HepG2 (cell line): ENCODE data around the gene ABHD18. TPM values are rescaled to one million over a fixed set of nuclear protein-coding genes. Genes with fewer than 3 reads are reported as not detected.
A peak's percentile ranks its signal among the peaks of the same experiment; 100 is the strongest.

Experiments
- JARID2 ChIP-seq: sonication (generic); formaldehyde crosslinking; IDR thresholded peaks from 2 replicates; pipeline ENCODE4 v1.8.1; 2023; ENCODE audit warnings: missing genetic modification reagents, inconsistent platforms; ENCODE audit not compliant: insufficient replicate concordance
- JUN ChIP-seq: sonication (generic); formaldehyde crosslinking; IDR thresholded peaks from 2 replicates; pipeline ENCODE4 v1.4.0; 2020; ENCODE audit warnings: mild to moderate bottlenecking, missing genetic modification reagents
- KDM6A ChIP-seq: IDR thresholded peaks from 2 replicates; pipeline ENCODE4 v1.6.1; 2016; ENCODE audit warnings: low read depth
- MTA3 ChIP-seq: sonication (generic); formaldehyde crosslinking; IDR thresholded peaks from 2 replicates; pipeline ENCODE4 v1.4.0; 2020; ENCODE audit warnings: missing genetic modification reagents
- MXI1 ChIP-seq: IDR thresholded peaks from 3 replicates; pipeline ENCODE4 v1.6.1; 2012; ENCODE audit warnings: low read depth, low read length, inconsistent platforms, borderline replicate concordance
- NFYC ChIP-seq: IDR thresholded peaks from 2 replicates; pipeline ENCODE4 v1.6.1; 2016; ENCODE audit warnings: missing genetic modification reagents, missing compliant biosample characterization
- NR1H2 ChIP-seq: sonication (generic); formaldehyde crosslinking; IDR thresholded peaks from 2 replicates; pipeline ENCODE4 v1.8.1; 2022; ENCODE audit warnings: low read depth, missing genetic modification reagents, borderline replicate concordance
- NR2F6 ChIP-seq, 2 experiments: IDR thresholded peaks; 2 replicates each; pipeline ENCODE4 v1.6.1; 2016; ENCODE audit warnings: antibody characterized with exemption in 1 of 2, mild to moderate bottlenecking in 1 of 2
- SALL2 ChIP-seq: sonication (generic); formaldehyde crosslinking; IDR thresholded peaks from 2 replicates; pipeline ENCODE4 v1.8.1; 2023; ENCODE audit warnings: mild to moderate bottlenecking, missing genetic modification reagents, inconsistent platforms
- SOX5 ChIP-seq: IDR thresholded peaks from 2 replicates; pipeline ENCODE4 v1.6.1; 2016; ENCODE audit warnings: borderline replicate concordance
- SP140L ChIP-seq: sonication (generic); formaldehyde crosslinking; IDR thresholded peaks from 2 replicates; pipeline ENCODE4 v1.4.0; 2020; ENCODE audit warnings: missing genetic modification reagents, borderline replicate concordance
- TMF1 ChIP-seq: sonication (generic); formaldehyde crosslinking; IDR thresholded peaks from 2 replicates; pipeline ENCODE4 v1.8.1; 2022; ENCODE audit warnings: low read depth, missing genetic modification reagents
- ZBTB1 ChIP-seq: sonication (generic); formaldehyde crosslinking; IDR thresholded peaks from 2 replicates; pipeline ENCODE4 v1.4.0; 2020; ENCODE audit warnings: missing genetic modification reagents, borderline replicate concordance
- ZNF317 ChIP-seq: sonication (generic); formaldehyde crosslinking; IDR thresholded peaks from 2 replicates; pipeline ENCODE4 v1.5.0; 2020; ENCODE audit warnings: mild to moderate bottlenecking, missing genetic modification reagents
- ZNF501 ChIP-seq: sonication (generic); formaldehyde crosslinking; IDR thresholded peaks from 2 replicates; pipeline ENCODE4 v1.5.1; 2020; ENCODE audit warnings: mild to moderate bottlenecking, moderate library complexity, missing genetic modification reagents
- ZNF589 ChIP-seq: sonication (generic); formaldehyde crosslinking; conservative IDR thresholded peaks from 2 replicates; pipeline ENCODE4 v1.8.0; 2022; ENCODE audit warnings: mild to moderate bottlenecking, moderate library complexity, missing genetic modification reagents
- ZNF782 ChIP-seq: sonication (generic); formaldehyde crosslinking; IDR thresholded peaks from 2 replicates; pipeline ENCODE4 v1.4.0; 2020; ENCODE audit warnings: missing genetic modification reagents, mild to moderate bottlenecking, borderline replicate concordance
- ZSCAN20 ChIP-seq: sonication (generic); formaldehyde crosslinking; IDR thresholded peaks from 2 replicates; pipeline ENCODE4 v1.4.0; 2020; ENCODE audit warnings: missing genetic modification reagents, mild to moderate bottlenecking, borderline replicate concordance
- ZZZ3 ChIP-seq: sonication (generic); formaldehyde crosslinking; IDR thresholded peaks from 2 replicates; pipeline ENCODE4 v1.4.0; 2020; ENCODE audit warnings: missing genetic modification reagents, mild to moderate bottlenecking, borderline replicate concordance
- polyA plus RNA-seq, 8 experiments: library from polyadenylated mRNA; depleted of rRNA in 3 of 8; stranded (reverse) in 7 of 8; unstranded in 1 of 8; fragments of >200 nt; fragmentation: Illumina TruSeq in 4 of 8; extraction: Trizol in 4 of 8; gene quantifications; 2 replicates each; pipeline versions ENCODE4 v1.2.1 to v1.2.3, GENCODE V29; 2011 to 2016; ENCODE audit warnings: low read depth in 4 of 8, missing spikeins in 1 of 8, mixed read lengths in 1 of 8; ENCODE audit not compliant: insufficient read depth in 1 of 8
- total RNA-seq, 5 experiments: library from RNA; depleted of rRNA; stranded (reverse); fragments of >200 nt; fragmentation: Illumina TruSeq; extraction: Trizol; gene quantifications; 2 replicates each; pipeline ENCODE4 v1.2.3, GENCODE V29; 2016; ENCODE audit warnings: low read depth in 1 of 5
- TF ChIP-seq, protein P1 (sequence below): sonication (generic); formaldehyde crosslinking; IDR thresholded peaks from 2 replicates; pipeline ENCODE4 v1.4.0; 2020; ENCODE audit warnings: missing genetic modification reagents
- TF ChIP-seq, protein P2 (sequence below): IDR thresholded peaks from 2 replicates; pipeline ENCODE4 v1.6.1; 2016; ENCODE audit warnings: mild to moderate bottlenecking
- TF ChIP-seq, protein P3 (sequence below): IDR thresholded peaks from 2 replicates; pipeline ENCODE4 v1.6.1; 2018; ENCODE audit warnings: missing genetic modification reagents, mild to moderate bottlenecking, missing compliant biosample characterization

ABHD18 gene
- total and polyA plus RNA-seq, 2 of the 13 experiments (the other 11 are each of a cell fraction or from before 2014, with no cell fraction given), result 5.5 to 16.3 TPM

DNA sequence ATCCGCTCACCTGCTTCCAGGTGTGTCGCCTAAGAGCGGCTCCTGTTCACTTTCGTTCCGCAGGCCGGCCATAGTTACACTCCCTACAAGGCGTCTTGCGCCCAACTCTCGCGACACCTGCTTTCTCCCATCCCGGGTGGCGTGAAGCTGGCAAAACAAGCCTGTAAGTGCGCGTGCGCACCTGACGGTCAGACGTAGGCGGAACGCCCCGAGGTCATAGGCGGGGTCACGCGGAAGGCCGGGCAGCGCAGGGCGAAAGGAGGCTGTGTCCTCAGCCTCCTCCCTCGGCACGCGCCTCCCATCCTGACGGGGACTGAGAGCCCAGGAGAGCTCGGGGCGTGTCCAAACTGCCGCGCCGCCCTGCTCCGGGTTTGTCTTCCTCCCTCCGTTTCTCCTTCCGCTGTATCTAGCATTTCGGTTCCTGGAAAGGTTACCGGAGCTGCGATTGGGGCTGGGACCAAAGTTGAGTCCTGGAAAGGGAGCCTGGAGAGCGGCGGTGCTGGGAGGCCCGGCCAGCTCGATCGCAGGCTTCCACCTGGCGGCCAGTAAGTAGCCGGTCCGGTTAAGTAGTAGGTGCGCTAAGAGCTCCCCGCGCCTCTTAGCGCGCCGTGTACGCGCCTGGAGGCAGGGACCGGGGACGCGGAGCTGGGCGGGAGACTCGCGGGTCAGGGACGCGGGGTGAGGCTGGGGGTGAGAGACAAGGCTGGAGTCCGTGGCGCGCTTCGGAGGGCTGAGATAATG is at the start of gene ABHD18, which contains the start of gene MFSD8 (continued):
- TF ChIP-seq NFYC (CRISPR knock-in tag) (peak; percentile 50; the same call in 1 of the 2 replicates), MTA3 (CRISPR knock-in tag) (no peak), TMF1 (CRISPR knock-in tag) (peak; percentile 88; the same call in 1 of the 2 replicates), ZNF501 (CRISPR knock-in tag) (peak; percentile 70), ZZZ3 (CRISPR knock-in tag) (no peak), JARID2 (CRISPR knock-in tag) (peak; percentile 21), SALL2 (CRISPR knock-in tag) (peak; percentile 26; the same call in 1 of the 2 replicates), ZNF782 (CRISPR knock-in tag) (peak; percentile 7; the same call in 1 of the 2 replicates), SP140L (0 out of 2 replicates have a peak, but pooled peaks have one; percentile 43), ZNF317 (CRISPR knock-in tag) (peak; percentile 63; the same call in 1 of the 2 replicates), KDM6A (CRISPR knock-in tag) (peak; percentile 36; the same call in 1 of the 2 replicates), ZSCAN20 (no peak), JUN (no peak), MXI1 (peak; percentile 90; the same call in 1 of the 3 replicates), ZBTB1 (CRISPR knock-in tag) (no peak), NR2F6 (IDR thresholded peaks at IDR 0.05) (peak; percentile 90), NR2F6 (CRISPR knock-in tag; IDR thresholded peaks at IDR 0.05) (peak; percentile 97), ZNF589 (no peak), NR1H2 (CRISPR knock-in tag) (no peak), SOX5 (0 out of 2 replicates have a peak, but pooled peaks have one; percentile 46)
- TF ChIP-seq, protein P1, sequence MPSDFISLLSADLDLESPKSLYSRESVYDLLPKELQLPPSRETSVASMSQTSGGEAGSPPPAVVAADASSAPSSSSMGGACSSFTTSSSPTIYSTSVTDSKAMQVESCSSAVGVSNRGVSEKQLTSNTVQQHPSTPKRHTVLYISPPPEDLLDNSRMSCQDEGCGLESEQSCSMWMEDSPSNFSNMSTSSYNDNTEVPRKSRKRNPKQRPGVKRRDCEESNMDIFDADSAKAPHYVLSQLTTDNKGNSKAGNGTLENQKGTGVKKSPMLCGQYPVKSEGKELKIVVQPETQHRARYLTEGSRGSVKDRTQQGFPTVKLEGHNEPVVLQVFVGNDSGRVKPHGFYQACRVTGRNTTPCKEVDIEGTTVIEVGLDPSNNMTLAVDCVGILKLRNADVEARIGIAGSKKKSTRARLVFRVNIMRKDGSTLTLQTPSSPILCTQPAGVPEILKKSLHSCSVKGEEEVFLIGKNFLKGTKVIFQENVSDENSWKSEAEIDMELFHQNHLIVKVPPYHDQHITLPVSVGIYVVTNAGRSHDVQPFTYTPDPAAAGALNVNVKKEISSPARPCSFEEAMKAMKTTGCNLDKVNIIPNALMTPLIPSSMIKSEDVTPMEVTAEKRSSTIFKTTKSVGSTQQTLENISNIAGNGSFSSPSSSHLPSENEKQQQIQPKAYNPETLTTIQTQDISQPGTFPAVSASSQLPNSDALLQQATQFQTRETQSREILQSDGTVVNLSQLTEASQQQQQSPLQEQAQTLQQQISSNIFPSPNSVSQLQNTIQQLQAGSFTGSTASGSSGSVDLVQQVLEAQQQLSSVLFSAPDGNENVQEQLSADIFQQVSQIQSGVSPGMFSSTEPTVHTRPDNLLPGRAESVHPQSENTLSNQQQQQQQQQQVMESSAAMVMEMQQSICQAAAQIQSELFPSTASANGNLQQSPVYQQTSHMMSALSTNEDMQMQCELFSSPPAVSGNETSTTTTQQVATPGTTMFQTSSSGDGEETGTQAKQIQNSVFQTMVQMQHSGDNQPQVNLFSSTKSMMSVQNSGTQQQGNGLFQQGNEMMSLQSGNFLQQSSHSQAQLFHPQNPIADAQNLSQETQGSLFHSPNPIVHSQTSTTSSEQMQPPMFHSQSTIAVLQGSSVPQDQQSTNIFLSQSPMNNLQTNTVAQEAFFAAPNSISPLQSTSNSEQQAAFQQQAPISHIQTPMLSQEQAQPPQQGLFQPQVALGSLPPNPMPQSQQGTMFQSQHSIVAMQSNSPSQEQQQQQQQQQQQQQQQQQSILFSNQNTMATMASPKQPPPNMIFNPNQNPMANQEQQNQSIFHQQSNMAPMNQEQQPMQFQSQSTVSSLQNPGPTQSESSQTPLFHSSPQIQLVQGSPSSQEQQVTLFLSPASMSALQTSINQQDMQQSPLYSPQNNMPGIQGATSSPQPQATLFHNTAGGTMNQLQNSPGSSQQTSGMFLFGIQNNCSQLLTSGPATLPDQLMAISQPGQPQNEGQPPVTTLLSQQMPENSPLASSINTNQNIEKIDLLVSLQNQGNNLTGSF (CRISPR knock-in tag), result peak; percentile 3; the same call in 1 of the 2 replicates
- TF ChIP-seq, protein P2, sequence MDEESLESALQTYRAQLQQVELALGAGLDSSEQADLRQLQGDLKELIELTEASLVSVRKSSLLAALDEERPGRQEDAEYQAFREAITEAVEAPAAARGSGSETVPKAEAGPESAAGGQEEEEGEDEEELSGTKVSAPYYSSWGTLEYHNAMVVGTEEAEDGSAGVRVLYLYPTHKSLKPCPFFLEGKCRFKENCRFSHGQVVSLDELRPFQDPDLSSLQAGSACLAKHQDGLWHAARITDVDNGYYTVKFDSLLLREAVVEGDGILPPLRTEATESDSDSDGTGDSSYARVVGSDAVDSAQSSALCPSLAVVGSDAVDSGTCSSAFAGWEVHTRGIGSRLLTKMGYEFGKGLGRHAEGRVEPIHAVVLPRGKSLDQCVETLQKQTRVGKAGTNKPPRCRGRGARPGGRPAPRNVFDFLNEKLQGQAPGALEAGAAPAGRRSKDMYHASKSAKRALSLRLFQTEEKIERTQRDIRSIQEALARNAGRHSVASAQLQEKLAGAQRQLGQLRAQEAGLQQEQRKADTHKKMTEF, result peak; percentile 89
- TF ChIP-seq, protein P3, sequence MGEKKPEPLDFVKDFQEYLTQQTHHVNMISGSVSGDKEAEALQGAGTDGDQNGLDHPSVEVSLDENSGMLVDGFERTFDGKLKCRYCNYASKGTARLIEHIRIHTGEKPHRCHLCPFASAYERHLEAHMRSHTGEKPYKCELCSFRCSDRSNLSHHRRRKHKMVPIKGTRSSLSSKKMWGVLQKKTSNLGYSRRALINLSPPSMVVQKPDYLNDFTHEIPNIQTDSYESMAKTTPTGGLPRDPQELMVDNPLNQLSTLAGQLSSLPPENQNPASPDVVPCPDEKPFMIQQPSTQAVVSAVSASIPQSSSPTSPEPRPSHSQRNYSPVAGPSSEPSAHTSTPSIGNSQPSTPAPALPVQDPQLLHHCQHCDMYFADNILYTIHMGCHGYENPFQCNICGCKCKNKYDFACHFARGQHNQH (CRISPR knock-in tag), result peak; percentile 67; the same call in 1 of the 2 replicates
